DMS114 treated with DMSO at 0.1 percent for 48 hours (cell line): ENCODE results near the gene PIGH.

Source experiments
- DNase-seq: peaks from one replicate; lab custom pipeline; 2025; ENCODE audit not compliant: unreplicated experiment; lab: John Stamatoyannopoulos, UW

The PIGH gene

DNA sequence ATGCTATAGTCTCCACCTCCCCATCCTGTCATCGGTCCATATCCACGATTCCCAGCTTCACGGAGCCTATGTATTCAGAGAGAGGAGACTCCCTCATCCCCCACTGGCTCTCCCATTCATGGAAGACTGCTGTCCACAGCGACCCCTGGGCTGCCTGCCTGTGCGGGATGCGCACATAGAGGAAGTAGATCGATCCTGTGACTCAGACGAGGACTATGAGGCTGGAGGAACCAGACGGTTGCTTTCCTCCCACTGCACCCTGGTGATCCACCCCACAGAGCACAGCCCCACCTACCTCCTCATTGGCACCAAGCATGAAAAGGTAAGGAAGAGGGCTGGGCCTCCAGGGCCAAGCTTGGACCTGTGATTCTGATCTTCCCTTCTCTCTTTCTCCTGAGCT is 24.4 kb downstream of the PIGH start:
- DNase-seq, result no peak

DNA sequence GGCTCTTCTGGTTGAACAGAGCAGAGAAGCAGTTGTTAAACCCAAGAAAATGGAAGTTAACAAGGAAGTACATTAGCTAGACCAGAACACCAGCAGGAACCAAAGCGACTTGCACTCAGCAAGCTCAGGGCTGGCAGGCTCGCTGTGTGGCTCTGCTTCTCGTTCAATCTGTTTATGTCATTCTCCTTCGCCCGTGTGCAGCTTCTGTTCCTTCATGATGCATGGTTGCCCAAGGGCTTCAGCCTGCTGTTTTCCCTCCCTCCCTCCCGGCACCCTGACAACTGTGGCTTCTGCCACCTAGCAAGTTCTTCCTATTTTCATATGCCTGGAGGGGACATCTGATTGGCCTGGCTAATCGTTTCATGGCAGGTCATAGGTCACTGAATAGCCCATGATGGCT is 25.3 kb downstream of the PIGH start:
- no peak for DNase-seq

DNA sequence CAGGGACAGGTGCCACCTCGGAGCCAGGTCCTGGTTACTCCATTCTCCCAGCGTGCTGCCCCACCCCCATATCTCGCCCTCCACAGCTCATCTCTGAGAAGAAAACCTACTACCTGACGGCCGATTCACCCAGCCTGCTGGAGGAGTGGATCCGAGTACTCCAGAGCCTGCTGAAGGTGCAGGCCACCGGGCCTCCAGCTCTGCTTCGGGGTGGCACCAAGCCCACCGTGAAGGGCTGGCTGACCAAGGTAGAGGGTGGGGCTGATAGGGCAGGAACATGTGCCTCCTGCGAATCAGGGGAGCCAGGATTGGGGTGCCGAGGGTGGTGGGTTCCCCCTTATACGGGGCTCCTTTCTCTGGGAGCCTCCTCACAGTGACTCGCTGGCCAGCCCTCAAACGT is 25.9 kb downstream of the PIGH start:
- DNase-seq, result no peak

DNA sequence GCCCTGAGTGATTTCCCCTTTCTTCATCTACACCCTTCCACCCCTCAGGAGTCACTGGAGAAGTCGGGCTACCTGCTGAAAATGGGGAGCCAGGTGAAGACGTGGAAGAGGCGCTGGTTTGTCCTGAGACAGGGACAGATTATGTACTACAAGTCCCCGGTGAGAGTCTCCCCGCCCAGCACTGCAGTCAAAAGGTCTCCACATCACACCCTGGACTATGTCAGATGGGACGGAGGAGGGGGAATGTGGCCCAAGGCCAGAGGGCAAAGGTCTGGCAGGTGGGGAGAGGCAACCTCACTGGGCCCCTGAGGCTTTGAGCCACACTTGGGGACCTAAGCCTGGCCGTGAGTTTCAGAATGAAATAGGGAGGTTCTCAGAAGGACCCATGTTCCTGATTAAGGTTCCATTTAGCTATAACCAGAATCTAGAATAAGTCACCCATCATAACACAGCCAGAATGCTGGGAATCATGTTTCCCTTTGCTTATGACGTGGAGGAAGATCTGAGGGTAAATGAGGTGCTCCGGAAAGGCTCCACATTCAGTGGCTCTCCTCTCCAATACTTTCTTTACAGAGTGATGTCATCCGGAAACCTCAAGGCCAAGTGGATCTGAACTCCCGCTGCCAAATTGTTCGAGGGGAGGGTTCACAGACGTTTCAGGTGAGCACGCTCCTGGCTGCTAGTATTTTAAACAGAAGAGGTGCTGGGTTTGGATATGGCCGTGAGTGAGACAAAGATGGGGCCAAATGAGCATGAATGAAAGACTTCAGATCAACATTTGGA is 26.6 kb downstream of the PIGH start:
- no peak for DNase-seq

DNA sequence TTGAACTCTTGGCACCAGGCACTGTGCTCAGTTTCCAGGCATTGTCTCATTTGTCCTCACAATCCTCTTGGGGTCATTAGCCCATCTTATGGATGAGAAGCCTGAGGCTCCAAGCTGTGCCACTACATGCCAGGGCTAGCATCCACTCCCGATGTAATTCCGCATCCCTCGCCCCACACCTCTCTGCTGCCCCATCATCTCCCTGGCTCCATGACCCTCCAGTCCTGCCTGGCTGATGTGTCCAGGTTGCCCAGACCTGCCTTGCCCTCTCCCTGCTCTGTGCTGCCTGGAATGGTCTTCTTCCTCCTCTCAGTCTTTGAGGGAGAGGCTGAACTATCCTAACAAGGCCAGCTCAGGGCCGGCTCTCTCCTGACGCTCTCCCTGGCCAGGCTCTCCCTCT is 27.5 kb downstream of the PIGH start:
- no peak for DNase-seq

DNA sequence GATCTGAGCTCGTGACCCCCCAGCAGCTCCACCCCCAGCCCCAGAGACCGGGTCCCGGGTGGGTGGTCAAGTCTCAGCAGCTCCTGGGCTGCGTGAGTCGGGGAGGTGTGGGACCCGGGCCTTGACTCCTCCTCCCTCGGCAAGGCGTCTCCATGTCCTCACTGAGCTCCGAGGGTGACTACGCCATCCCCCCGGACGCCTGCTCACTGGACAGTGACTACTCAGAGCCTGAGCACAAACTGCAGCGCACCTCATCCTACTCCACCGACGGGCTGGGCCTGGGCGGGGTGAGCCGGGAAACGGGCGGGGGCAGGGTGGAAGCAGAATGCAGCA is 28.1 kb downstream of the PIGH start:
- DNase-seq, result no peak

DNA sequence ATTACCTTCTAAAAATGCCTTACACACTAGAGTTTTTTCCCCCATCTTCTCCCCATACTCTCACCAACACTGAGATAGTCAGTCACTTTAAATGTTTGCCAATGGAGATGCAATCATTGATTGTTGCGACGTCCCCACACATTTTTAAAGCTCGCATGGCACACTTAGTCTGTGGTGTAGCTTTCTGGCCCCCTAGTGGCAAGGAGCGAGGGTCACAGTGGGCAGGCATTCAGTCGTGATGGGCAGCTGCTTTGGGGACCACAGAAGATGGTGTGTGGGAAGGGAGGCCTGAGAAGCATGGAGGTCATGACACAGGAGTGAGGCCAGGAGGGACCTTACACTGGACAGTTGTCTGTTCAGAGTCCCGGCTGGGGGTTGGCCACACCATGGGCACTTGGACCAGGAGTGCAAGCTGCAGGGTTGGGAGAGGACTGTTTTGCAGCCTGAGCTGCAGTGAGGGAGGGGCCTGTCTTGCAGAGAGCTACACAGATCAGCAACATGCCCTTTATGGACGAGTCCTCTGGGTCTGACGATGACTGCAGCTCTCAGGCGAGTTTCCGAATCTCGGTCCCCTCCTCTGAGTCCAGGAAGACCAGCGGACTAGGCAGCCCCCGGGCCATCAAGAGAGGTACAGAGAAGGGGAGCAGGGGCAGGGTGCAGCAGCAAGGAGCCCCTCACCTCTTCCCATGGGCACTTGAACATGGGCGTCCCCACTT is 28.6 kb downstream of the PIGH start:
- DNase-seq, result peak; percentile 49

DNA sequence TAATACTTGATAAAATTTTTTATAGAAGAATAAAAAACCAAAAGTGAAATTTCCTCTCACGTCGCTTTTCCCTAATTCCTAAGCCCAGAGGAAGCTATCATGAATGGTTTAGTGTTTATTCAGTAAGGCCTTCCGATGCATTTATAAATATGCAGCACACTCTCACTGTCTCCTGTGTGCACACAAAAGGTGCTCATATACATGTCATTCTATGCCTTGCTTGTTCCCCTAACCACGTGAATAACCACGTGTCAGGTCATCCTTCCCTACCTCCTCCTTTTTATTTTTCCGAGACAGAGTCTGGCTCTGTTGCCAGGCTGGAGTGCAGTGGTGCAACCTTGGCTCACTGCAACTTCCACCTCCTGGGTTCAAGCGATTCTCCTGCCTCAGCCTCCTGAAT is 29.6 kb downstream of the PIGH start:
- DNase-seq, result no peak

DNA sequence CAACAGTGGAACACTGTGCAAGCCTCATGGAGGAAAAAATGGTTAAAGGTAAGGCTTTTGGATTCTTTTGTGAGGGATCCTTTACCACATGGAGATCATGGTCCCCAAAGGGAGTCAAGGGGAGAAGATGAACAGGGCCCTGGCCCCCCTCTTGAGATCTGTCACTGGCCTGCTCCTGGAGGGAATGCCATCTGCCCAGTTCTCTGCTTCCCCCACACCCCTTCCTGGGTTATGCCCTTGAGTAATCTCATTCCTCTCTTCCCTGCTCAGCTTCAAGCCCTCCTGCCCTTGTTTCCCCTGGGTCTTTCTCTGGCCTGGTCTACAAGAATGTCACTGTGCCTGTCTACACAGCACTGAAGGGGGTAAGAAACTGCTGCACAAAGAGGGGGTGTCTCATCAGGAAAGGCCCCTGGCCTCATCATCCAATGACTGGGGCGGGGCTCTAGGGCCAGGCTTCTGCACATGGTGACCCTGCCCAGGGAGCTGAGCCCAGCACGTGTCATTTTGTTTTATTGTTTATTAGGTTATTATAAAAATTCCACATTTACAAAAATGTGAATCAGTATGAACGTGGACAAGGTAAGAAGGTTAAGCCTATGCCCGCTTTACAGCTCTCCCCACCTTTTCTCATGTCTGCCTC is 30.3 kb downstream of the PIGH start:
- DNase-seq, result no peak

DNA sequence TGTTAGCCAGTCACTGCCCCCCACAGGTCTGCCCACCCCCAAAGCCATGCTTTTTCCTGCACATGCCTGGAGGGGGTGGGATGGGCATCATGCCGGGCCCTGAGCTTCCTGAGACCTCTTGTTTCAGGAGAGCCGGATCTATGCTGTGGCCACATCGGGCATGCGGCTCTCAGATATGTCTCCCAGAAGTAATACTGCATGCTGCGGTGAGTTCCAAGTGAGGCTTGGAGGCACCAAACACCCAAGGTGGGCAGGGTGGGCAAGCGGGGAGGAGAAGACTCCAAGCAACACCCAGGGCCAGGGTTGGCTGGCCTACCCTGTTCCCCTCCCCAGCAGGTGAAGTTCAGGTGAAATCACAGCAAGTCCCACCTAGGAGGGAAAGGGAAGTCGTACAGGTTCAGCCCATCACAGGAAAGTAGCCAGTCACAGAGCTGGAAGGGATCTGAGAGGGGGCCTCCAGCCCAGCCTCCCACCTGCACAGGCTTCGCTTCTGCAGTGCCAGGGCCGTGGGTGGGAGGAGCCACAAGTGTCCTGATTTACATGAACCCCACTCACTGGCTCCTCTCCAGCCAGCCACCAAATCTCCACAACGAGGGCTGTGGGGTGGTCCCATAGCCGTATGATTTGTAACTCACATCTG is 30.9 kb downstream of the PIGH start:
- DNase-seq, result no peak

DNA sequence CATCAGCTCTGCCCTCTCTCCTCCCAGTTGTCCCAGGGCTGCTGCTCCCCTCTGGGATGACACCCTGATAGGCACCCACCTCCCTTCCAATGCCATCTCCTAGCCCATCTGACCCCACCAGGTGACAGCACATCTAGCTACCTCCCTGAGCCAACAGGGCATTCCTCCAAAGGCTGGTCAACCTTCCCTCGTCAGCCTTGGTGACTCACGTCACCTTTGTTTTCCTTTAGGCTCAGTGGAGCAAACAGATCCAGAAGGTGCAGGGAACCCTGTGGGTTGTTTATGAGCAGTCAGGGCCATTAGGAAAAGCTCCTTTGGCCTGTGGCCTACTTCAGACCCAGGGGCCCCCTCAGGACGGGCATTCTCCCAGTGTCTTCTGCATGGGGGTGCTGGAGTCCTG is 32.4 kb downstream of the PIGH start:
- DNase-seq, result no peak

DNA sequence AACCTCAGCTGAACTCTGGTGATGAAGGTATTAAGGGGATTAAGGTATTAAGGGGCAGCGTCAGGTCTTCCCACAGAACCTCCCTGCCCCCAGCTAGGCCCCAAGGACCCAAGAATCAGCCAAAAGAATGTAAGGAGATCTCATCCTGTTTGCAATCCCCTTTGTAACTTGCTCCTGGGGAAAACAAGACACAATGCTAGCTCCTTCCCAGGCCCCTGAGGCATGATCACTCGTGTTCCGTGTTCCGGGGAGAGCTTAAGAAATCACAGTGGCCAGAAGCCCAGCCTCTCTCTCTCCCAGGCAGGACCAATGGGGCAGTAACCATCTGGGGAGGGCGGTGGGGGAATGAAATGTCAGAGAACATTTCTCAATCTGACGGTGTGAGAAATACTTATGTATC is 33.2 kb downstream of the PIGH start:
- no peak for DNase-seq

DNA sequence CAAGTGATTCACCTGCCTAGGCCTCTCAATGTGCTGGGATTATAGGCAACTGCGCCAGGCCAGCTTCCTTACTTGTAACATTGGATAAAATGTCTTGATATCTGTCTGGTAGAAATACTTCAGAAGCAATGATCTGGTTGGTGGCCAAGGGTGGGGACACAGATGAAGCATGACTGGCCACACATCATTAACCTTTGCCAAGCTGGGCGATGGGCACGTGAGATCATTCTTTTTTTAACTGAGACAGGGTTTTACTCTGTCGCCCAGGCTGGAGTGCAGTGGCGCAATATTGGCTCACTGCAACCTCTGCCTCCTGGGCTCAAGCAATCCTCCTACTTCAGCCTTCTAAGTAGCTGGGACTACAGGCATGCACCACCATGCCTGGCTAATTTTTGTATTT is 35.8 kb downstream of the PIGH start:
- no peak for DNase-seq

DNA sequence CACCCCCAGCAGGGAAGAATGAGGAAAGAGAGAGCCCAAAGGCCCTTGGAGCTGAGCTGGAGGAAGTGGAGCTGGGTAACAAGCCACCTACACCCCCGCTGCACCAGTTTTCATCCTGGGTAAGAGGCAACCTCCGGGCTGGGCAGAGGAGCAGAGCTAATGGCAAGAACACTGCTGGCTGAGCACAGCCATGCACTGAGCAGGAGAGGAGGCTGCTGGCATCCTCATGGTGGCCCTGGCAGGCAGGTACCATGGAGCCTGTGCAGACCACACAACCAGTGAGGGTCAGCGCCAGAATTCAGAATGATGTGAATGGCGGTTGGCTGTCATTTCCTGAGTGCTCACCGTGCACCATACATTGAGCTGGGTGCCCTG is 37.3 kb downstream of the PIGH start:
- no peak for DNase-seq

DNA sequence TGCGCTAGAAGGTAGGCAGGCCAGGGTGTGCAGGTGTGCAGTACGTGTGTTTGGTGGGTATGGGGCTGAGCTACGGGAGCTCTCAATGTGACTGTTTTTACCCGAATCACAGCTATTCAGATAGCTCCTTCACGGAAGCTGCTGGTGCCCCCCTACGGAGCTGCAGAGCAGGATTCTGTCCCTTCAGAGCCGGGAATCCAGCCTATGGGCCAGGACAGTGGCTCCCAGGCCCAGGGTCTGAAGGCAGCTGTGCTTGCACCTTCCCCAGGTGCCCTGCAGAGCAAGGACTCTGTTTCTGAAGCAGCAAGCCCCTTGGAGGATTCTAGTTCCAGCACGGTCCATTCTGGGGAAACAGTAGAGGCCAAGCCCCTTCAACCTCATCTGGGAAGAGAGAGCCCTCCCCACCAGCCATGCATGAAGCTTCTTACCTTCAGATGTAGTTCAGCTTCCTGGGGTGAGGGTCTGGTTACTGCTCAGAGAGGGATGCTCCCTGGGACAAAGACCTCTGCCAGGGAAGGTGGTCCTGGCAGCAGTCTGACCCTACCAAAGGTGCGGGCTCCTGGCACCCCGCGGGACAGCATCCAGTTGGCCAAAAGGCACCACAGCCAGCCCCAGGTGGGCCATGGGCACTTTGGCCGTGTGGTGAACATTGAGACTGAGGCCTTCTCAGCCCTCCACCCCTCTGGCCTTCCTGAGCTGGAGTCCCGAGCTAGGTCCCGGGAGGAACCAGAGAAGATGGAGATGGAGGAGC is 37.9 kb downstream of the PIGH start:
- no peak for DNase-seq

DNA sequence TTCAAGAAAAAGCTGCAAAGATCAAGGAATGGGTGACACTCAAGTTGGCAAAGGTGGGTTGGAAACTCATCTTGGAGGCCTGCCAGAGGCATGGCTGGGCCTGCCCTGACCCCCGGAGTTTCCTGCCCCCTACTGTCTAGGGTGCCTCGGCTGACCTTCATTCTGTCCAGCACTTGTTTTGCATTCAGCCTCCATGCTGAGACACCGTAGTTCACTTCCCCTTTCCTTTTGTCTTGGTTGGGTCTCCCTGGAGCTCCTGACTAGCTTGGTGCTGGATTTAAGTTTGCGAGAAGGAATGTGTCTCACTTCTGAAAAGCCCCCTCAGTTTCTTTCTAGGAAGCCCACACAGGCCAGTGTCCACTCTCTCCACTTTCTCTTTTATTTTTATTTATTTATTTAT is 40.4 kb downstream of the PIGH start:
- no peak for DNase-seq

DNA sequence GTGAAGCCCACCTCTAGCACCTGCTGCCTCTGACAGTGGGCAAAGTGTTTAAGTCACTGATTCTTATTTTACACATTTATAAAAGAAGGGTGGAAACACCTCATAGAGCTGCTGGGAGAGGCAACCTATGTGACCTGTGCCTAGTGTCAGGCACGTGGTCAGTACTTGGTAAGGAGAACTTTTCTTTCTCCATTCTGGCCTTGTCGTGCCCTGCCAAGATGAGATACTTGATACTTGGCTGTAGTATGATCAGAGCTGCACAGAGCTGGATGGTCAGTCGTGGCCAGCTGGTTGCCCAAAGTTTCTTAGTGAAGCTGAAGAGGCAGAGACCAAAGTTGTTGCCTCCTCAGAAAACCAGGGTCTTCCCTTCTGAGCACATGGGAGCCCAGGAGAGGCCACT is 42.4 kb downstream of the PIGH start:
- no peak for DNase-seq

DNA sequence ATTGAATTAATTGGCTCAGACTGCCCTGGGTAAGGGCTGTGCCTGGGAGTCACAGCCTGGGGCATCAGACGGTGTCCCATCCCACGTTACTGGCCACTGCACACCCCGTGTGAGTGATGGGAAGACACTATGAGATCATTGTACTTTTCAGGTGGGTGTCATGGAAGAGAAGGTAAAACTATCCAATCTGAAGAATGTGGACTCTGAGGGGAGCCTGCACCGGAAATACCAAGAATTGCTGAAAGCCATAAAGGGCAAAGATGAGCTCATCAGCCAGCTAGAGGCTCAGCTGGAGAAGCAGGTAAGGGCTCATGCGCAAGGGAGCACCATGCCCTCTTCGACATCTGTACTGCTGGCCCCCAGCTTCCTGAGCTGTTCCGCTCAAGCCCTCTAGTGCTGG is 43.0 kb downstream of the PIGH start:
- no peak for DNase-seq

DNA sequence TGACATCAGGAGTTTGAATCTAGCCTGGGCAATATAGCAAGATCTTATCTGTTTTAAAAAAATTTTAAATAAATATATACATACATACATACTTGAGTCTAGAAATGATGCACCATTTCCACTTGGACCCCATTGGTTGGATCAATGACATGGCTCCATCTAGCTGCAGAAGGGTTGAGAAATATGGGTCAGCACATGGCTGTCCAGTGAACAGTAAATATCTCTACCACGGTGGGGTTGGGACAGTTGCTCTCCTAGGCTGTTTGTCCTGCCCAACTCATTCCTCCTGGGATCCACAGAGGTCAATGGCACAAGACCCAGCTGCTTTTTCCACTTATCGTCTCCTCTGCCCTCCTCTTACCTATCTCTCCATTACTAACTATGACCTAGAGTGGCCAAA is 43.4 kb downstream of the PIGH start:
- DNase-seq, result no peak

DNA sequence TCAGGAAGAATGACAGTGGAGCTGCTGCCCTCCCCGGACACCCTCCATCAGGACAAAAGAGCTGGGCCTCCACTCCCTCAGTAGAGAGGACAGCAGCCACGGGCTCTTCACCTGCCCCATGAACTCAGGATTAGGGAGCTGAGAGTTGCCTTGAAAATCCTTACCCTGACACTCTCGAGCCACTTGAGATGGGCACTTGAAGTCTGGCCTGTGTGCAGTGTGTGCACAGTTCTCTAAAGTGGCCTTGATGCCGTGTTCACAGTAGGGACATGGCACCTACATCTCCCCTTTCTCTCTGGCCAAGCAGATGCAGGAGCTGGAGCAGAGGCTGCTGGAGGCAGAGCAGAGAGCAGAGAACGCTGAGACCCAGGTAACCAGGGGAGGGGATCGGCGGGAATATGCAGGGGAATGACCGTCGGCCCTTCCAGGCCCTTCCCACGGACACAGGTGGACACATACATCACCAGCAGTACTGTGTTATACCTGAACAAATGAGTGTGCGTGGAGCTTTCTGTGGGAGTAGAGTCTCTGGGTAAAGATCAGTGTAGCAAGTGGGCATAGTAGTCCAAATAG is 44.5 kb downstream of the PIGH start:
- DNase-seq, result no peak

DNA sequence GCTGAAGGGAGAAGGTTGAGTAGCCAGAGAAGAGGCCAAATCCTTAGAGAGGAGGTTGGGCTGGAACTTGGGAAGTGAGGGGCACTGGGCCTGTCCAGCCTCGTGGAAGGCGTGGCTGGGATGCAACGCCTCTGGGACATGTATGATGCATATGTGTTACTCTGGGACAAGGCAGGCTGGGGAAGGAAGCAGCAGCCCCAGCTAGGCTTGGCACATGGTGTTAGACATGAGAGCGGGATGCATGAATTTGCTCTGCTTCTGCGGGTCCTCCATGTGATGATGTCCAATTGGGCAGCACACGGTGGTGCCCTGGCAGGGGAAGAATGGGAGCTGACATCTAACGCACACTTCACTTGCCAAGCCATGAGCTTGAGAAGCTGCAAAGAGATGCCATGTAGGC is 45.7 kb downstream of the PIGH start:
- no peak for DNase-seq
